ENCODE measurements around the gene KIF26B. TPM values are rescaled to one million over a fixed set of nuclear protein-coding genes. Genes with fewer than 3 reads are reported as not detected.

Gene KIF26B
- total RNA-seq, 1 donor from 2014 or later = 2.1 TPM

- FAIRE-seq (no peak), DNase-seq (ENCODE audit: low read depth) (no peak)
- Histone ChIP-seq H3K27me3 (ENCODE audit: control insufficient read depth, insufficient read depth, low read length) (no peaks in the 10 kb centered on the region), H3K4me3 (ENCODE audit: low read depth, low read length) (no peak overlapping the region), H3K36me3 (ENCODE audit: control insufficient read depth, insufficient read depth, low read length) (no peaks in the 10 kb centered on the region)
- TF ChIP-seq CTCF (IDR thresholded peaks at IDR 0.05; ENCODE audit: insufficient read depth, low read length, severe bottlenecking) = no peak
Measured at GRCh38 chr1:245133995-245134715, 20.6 kb upstream of the KIF26B start.

DNA sequence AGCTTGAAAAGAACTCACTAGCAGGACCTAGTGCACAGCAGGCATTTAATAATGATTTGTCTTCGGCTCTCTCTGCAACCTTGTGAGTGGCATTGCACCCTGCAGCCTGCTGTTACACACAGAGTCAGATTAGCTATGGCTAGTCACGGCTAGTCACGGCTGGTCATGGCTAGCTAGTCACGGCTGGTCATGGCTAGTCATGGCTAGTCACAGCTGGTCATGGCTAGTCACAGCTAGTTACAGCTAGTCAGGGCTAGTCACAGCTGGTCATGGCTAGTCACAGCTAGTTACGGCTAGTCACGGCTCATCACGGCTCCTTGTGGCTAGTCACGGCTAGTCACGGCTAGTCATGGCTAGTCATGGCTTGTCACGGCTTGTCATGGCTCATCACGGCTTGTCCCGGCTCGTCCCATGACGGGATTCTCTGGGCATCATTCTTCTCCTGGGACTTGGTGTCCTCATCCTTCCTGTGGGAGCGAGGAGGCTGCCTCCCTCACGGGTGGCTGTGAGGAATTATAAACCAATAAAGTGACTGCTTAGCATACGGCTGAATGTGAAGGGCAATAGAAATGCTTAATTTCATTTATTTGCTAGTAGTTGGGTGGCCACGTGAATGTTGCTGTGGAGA, 12.5 kb upstream of the KIF26B start:
- FAIRE-seq (no peak), DNase-seq (ENCODE audit: low read depth) (no peak)
- no peaks in the 10 kb centered on the region for H3K27me3 ChIP-seq (ENCODE audit: control insufficient read depth, insufficient read depth, low read length)
- no peak for TF ChIP-seq CTCF (IDR thresholded peaks at IDR 0.05; ENCODE audit: insufficient read depth, low read length, severe bottlenecking)
- no peaks in the 10 kb centered on the region for H3K36me3 ChIP-seq (ENCODE audit: control insufficient read depth, insufficient read depth, low read length)
- H3K4me3 ChIP-seq (ENCODE audit: low read depth, low read length) = no peak overlapping the region

DNA sequence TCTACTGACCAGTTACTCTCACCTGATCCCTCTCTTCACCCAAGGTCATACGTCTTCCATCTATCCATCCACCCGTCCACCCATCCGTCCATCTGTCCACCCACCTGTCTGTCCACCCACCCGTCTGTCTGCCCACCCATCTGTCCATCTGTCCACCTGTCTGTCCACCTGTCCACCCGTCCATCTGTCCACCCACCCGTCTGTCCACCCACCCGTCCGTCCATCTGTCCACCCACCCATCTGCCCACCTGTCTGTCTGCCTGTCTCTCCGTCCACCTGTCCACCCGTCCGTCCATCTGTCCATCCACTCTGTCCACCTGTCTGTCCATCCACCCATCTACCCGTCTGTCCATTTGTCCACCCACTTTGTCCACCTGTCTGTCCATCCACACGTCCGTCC, 11.8 kb upstream of the KIF26B start:
- DNase-seq (ENCODE audit: low read depth) (no peak), FAIRE-seq (no peak)
- Histone ChIP-seq H3K4me3 (ENCODE audit: low read depth, low read length) (no peak overlapping the region), H3K27me3 (ENCODE audit: control insufficient read depth, insufficient read depth, low read length) (no peaks in the 10 kb centered on the region), H3K36me3 (ENCODE audit: control insufficient read depth, insufficient read depth, low read length) (no peaks in the 10 kb centered on the region)
- no peak for TF ChIP-seq CTCF (IDR thresholded peaks at IDR 0.05; ENCODE audit: insufficient read depth, low read length, severe bottlenecking)

GRCh38 chr1:245143849-245144248, 10.9 kb upstream of the KIF26B start:
- DNase-seq (ENCODE audit: low read depth) = no peak
- no peak for TF ChIP-seq CTCF (IDR thresholded peaks at IDR 0.05; ENCODE audit: insufficient read depth, low read length, severe bottlenecking)
- H3K4me3 ChIP-seq (ENCODE audit: low read depth, low read length) = no peak overlapping the region
- peaks cover 4% of the 10 kb centered on the region for H3K27me3 ChIP-seq (ENCODE audit: control insufficient read depth, insufficient read depth, low read length)
- H3K36me3 ChIP-seq (ENCODE audit: control insufficient read depth, insufficient read depth, low read length) = no peaks in the 10 kb centered on the region
- FAIRE-seq = no peak

- FAIRE-seq (no peak), DNase-seq (ENCODE audit: low read depth) (no peak)
- H3K4me3 ChIP-seq (ENCODE audit: low read depth, low read length) = no peak overlapping the region
- no peaks in the 10 kb centered on the region for H3K36me3 ChIP-seq (ENCODE audit: control insufficient read depth, insufficient read depth, low read length)
- no peak for TF ChIP-seq CTCF (IDR thresholded peaks at IDR 0.05; ENCODE audit: insufficient read depth, low read length, severe bottlenecking)
- peaks cover 4% of the 10 kb centered on the region for H3K27me3 ChIP-seq (ENCODE audit: control insufficient read depth, insufficient read depth, low read length)
Measured at GRCh38 chr1:245148069-245148468, 6.7 kb upstream of the KIF26B start.

Data from bronchial epithelial cell (primary cell).